Measurements from ENCODE around the gene SNHG17.
A peak's percentile ranks its signal among the peaks of the same experiment; 100 is the strongest.
"Not testable (repeated sequence)": the region's sequence is repeated elsewhere in the genome, so short reads cannot be mapped to it uniquely, and the experiment has no call there.

SNHG17 gene

GRCh38 chr20:38418509-38419204 is 16.5 kb downstream of the SNHG17 start:
- 93 to 95% methylated on average over 2 to 3 of the region's 4 CpGs for WGBS, 2 experiments (ENCODE audit: insufficient coverage in 2 of 2)
- H3K36me3 ChIP-seq (ENCODE audit: control insufficient read depth, insufficient read depth, low read length): peaks cover 86% of the 10 kb centered on the region

GRCh38 chr20:38414769-38415450 is 20.2 kb downstream of the SNHG17 start:
- no peak overlapping the region for H3K4me3 ChIP-seq (ENCODE audit: extremely low read depth, insufficient read depth, low read length, poor library complexity, severe bottlenecking)
- no peak overlapping the region for H3K27ac ChIP-seq (ENCODE audit: low read depth, low read length, severe bottlenecking)
- peaks cover 78% of the 10 kb centered on the region for H3K36me3 ChIP-seq (ENCODE audit: control insufficient read depth, insufficient read depth, low read length)
- no peaks in the 10 kb centered on the region for H3K9me3 ChIP-seq (ENCODE audit: control insufficient read depth, low read length)
- no peaks in the 10 kb centered on the region for H3K4me1 ChIP-seq (ENCODE audit: control insufficient read depth, insufficient read depth, low read length, poor library complexity, severe bottlenecking)
- whole genome bisulfite sequencing, 2 experiments (ENCODE audit: insufficient coverage in 2 of 2): 92 to 93% methylated on average over 11 to 14 of the region's 14 CpGs

More at GRCh38 chr20:38418509-38419204, 16.5 kb downstream of the SNHG17 start:
- no peak overlapping the region for H3K4me3 ChIP-seq (ENCODE audit: extremely low read depth, insufficient read depth, low read length, poor library complexity, severe bottlenecking)
- H3K27ac ChIP-seq (ENCODE audit: low read depth, low read length, severe bottlenecking): peak overlapping the region; percentile 10
- H3K4me1 ChIP-seq (ENCODE audit: control insufficient read depth, insufficient read depth, low read length, poor library complexity, severe bottlenecking): no peaks in the 10 kb centered on the region
- no peaks in the 10 kb centered on the region for H3K9me3 ChIP-seq (ENCODE audit: control insufficient read depth, low read length)

- 92 to 99% methylated on average over 5 to 7 of the region's 9 CpGs for WGBS, 2 experiments (ENCODE audit: insufficient coverage in 2 of 2)
- Histone ChIP-seq H3K36me3 (ENCODE audit: control insufficient read depth, insufficient read depth, low read length) (peaks cover 59% of the 10 kb centered on the region), H3K27ac (ENCODE audit: low read depth, low read length, severe bottlenecking) (no peak overlapping the region), H3K4me3 (ENCODE audit: extremely low read depth, insufficient read depth, low read length, poor library complexity, severe bottlenecking) (no peak overlapping the region), H3K9me3 (ENCODE audit: control insufficient read depth, low read length) (no peaks in the 10 kb centered on the region), H3K4me1 (ENCODE audit: control insufficient read depth, insufficient read depth, low read length, poor library complexity, severe bottlenecking) (no peaks in the 10 kb centered on the region)
Observed at GRCh38 chr20:38412877-38413577, 22.1 kb downstream of the SNHG17 start.

- peaks cover 28% of the 10 kb centered on the region for H3K36me3 ChIP-seq (ENCODE audit: control insufficient read depth, insufficient read depth, low read length)
- H3K4me3 ChIP-seq (ENCODE audit: extremely low read depth, insufficient read depth, low read length, poor library complexity, severe bottlenecking); H3K27ac ChIP-seq (ENCODE audit: low read depth, low read length, severe bottlenecking); H3K4me1 ChIP-seq (ENCODE audit: control insufficient read depth, insufficient read depth, low read length, poor library complexity, severe bottlenecking); H3K9me3 ChIP-seq (ENCODE audit: control insufficient read depth, low read length): not testable (repeated sequence)
- 92 to 100% methylated on average over 5 to 6 of the region's 9 CpGs for WGBS, 2 experiments (ENCODE audit: insufficient coverage in 2 of 2)
Observed at GRCh38 chr20:38407822-38408221, 27.3 kb downstream of the SNHG17 start.

- Histone ChIP-seq H3K4me1 (ENCODE audit: control insufficient read depth, insufficient read depth, low read length, poor library complexity, severe bottlenecking) (no peaks in the 10 kb centered on the region), H3K27ac (ENCODE audit: low read depth, low read length, severe bottlenecking) (no peak overlapping the region), H3K36me3 (ENCODE audit: control insufficient read depth, insufficient read depth, low read length) (peaks cover 23% of the 10 kb centered on the region), H3K9me3 (ENCODE audit: control insufficient read depth, low read length) (peaks cover 8% of the 10 kb centered on the region), H3K4me3 (ENCODE audit: extremely low read depth, insufficient read depth, low read length, poor library complexity, severe bottlenecking) (no peak overlapping the region)
- 96 to 99% methylated on average over 14 to 16 of the region's 29 CpGs for WGBS, 2 experiments (ENCODE audit: insufficient coverage in 2 of 2)
Observed at GRCh38 chr20:38407321-38407720, 27.8 kb downstream of the SNHG17 start.

- Histone ChIP-seq H3K36me3 (ENCODE audit: control insufficient read depth, insufficient read depth, low read length) (peaks cover 19% of the 10 kb centered on the region), H3K27ac (ENCODE audit: low read depth, low read length, severe bottlenecking) (no peak overlapping the region)
- 90 to 96% methylated on average over 5 of the region's 5 CpGs for WGBS, 2 experiments (ENCODE audit: insufficient coverage in 2 of 2)
Observed at GRCh38 chr20:38406476-38406875, 28.7 kb downstream of the SNHG17 start.

GRCh38 chr20:38405132-38405531 is 30.0 kb downstream of the SNHG17 start:
- H3K36me3 ChIP-seq (ENCODE audit: control insufficient read depth, insufficient read depth, low read length): peaks cover 7% of the 10 kb centered on the region
- no peak overlapping the region for H3K4me3 ChIP-seq (ENCODE audit: extremely low read depth, insufficient read depth, low read length, poor library complexity, severe bottlenecking)
- WGBS, 2 experiments (ENCODE audit: insufficient coverage in 2 of 2): 100% methylated on average over 1 of the region's 2 CpGs; no CpG with 5 or more reads in 1 of the 2 experiments
- no peak overlapping the region for H3K27ac ChIP-seq (ENCODE audit: low read depth, low read length, severe bottlenecking)
- no peaks in the 10 kb centered on the region for H3K4me1 ChIP-seq (ENCODE audit: control insufficient read depth, insufficient read depth, low read length, poor library complexity, severe bottlenecking)
- peaks cover 8% of the 10 kb centered on the region for H3K9me3 ChIP-seq (ENCODE audit: control insufficient read depth, low read length)

More at GRCh38 chr20:38406476-38406875, 28.7 kb downstream of the SNHG17 start:
- Histone ChIP-seq H3K9me3 (ENCODE audit: control insufficient read depth, low read length) (peaks cover 8% of the 10 kb centered on the region), H3K4me1 (ENCODE audit: control insufficient read depth, insufficient read depth, low read length, poor library complexity, severe bottlenecking) (no peaks in the 10 kb centered on the region), H3K4me3 (ENCODE audit: extremely low read depth, insufficient read depth, low read length, poor library complexity, severe bottlenecking) (no peak overlapping the region)

- Histone ChIP-seq H3K4me1 (ENCODE audit: control insufficient read depth, insufficient read depth, low read length, poor library complexity, severe bottlenecking) (no peaks in the 10 kb centered on the region), H3K9me3 (ENCODE audit: control insufficient read depth, low read length) (peaks cover 8% of the 10 kb centered on the region), H3K27ac (ENCODE audit: low read depth, low read length, severe bottlenecking) (no peak overlapping the region), H3K4me3 (ENCODE audit: extremely low read depth, insufficient read depth, low read length, poor library complexity, severe bottlenecking) (no peak overlapping the region), H3K36me3 (ENCODE audit: control insufficient read depth, insufficient read depth, low read length) (peaks cover 7% of the 10 kb centered on the region)
Observed at GRCh38 chr20:38404016-38404415, 31.1 kb downstream of the SNHG17 start.

- H3K9me3 ChIP-seq (ENCODE audit: control insufficient read depth, low read length): peaks cover 8% of the 10 kb centered on the region
- H3K4me3 ChIP-seq (ENCODE audit: extremely low read depth, insufficient read depth, low read length, poor library complexity, severe bottlenecking): no peak overlapping the region
- peaks cover 7% of the 10 kb centered on the region for H3K36me3 ChIP-seq (ENCODE audit: control insufficient read depth, insufficient read depth, low read length)
- 89 to 90% methylated on average over 5 to 8 of the region's 8 CpGs for WGBS, 2 experiments (ENCODE audit: insufficient coverage in 2 of 2)
- no peaks in the 10 kb centered on the region for H3K4me1 ChIP-seq (ENCODE audit: control insufficient read depth, insufficient read depth, low read length, poor library complexity, severe bottlenecking)
- no peak overlapping the region for H3K27ac ChIP-seq (ENCODE audit: low read depth, low read length, severe bottlenecking)
Observed at GRCh38 chr20:38402816-38403215, 32.3 kb downstream of the SNHG17 start.

GRCh38 chr20:38402089-38402488 is 33.0 kb downstream of the SNHG17 start:
- 96 to 100% methylated on average over 4 to 5 of the region's 5 CpGs for WGBS, 2 experiments (ENCODE audit: insufficient coverage in 2 of 2)
- Histone ChIP-seq H3K9me3 (ENCODE audit: control insufficient read depth, low read length) (peaks cover 8% of the 10 kb centered on the region), H3K4me1 (ENCODE audit: control insufficient read depth, insufficient read depth, low read length, poor library complexity, severe bottlenecking) (no peaks in the 10 kb centered on the region), H3K36me3 (ENCODE audit: control insufficient read depth, insufficient read depth, low read length) (peaks cover 3% of the 10 kb centered on the region), H3K27ac (ENCODE audit: low read depth, low read length, severe bottlenecking) (no peak overlapping the region), H3K4me3 (ENCODE audit: extremely low read depth, insufficient read depth, low read length, poor library complexity, severe bottlenecking) (no peak overlapping the region)
